Rectal smooth muscle tissue (tissue), 1 donor: ENCODE results near the gene C3orf20.
"Not testable (repeated sequence)": the region's sequence is repeated elsewhere in the genome, so short reads cannot be mapped to it uniquely, and the experiment has no call there.

Source experiments
- H3K27ac ChIP-seq: one replicate; pipeline ENCODE4 v1.7.0; 2013; ENCODE audit warnings: low read depth, low read length, inconsistent platforms
- H3K27me3 ChIP-seq: one replicate; pipeline ENCODE4 v1.7.0; 2013; ENCODE audit warnings: low read length; ENCODE audit not compliant: control insufficient read depth, insufficient read depth
- H3K36me3 ChIP-seq: one replicate; pipeline ENCODE4 v1.7.0; 2013; ENCODE audit warnings: low read length; ENCODE audit not compliant: control insufficient read depth, insufficient read depth
- H3K4me1 ChIP-seq: one replicate; pipeline ENCODE4 v1.7.0; 2013; ENCODE audit warnings: low read length; ENCODE audit not compliant: control insufficient read depth, insufficient read depth
- H3K4me3 ChIP-seq: one replicate; pipeline ENCODE4 v1.7.0; 2013; ENCODE audit warnings: low read length
- H3K9ac ChIP-seq: one replicate; pipeline ENCODE4 v1.7.0; 2013; ENCODE audit warnings: low read length

C3orf20 gene

DNA sequence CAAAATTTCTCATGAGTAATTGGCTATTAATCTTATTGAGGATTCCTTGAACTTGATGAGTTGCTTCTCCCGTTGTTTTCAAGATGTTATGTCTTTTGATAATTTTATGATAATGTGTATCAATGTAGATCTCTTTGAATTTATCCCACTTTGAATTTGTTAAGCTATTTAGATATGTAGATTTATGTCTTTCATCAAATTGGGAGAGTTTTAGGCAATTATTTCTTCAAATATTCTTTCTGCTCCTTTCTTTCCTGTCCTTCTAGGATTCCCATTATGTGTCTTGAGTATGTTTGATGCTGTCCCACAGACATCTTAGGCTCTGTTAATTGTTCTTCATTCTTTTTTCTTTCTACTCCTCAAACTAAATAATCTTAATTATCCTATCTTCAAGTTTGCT is 75.7 kb downstream of the C3orf20 start:
- Histone ChIP-seq H3K9ac (no peak overlapping the region), H3K4me1 (no peaks in the 10 kb centered on the region), H3K27ac (no peak overlapping the region), H3K4me3 (no peak overlapping the region), H3K27me3 (no peaks in the 10 kb centered on the region), H3K36me3 (no peaks in the 10 kb centered on the region)

DNA sequence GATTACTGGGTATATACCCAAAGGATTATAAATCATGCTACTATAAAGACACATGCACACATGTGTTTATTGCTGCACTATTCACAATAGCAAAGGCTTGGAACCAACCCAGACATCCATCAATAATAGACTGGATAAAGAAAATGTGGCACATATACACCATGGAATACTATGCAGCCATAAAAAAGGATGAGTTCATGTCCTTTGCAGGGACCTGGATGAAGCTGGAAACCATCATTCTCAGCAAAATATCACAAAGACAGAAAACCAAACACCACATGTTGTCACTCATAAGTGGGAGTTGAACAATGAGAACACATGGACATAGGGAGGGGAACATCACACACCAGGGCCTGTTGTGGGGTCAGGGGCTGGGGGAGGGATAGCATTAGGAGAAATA is 78.0 kb downstream of the C3orf20 start:
- not testable (repeated sequence) for H3K27ac ChIP-seq, H3K9ac ChIP-seq, H3K4me1 ChIP-seq, H3K27me3 ChIP-seq, H3K4me3 ChIP-seq, H3K36me3 ChIP-seq

- H3K36me3 ChIP-seq = no peaks in the 10 kb centered on the region
Measured at GRCh38 chr3:14757153-14757700, 82.3 kb downstream of the C3orf20 start.

GRCh38 chr3:14758297-14758696 is 83.4 kb downstream of the C3orf20 start:
- Histone ChIP-seq H3K4me3 (no peak overlapping the region), H3K9ac (no peak overlapping the region), H3K27me3 (no peaks in the 10 kb centered on the region), H3K36me3 (no peaks in the 10 kb centered on the region), H3K27ac (no peak overlapping the region), H3K4me1 (no peaks in the 10 kb centered on the region)

More at GRCh38 chr3:14757153-14757700, 82.3 kb downstream of the C3orf20 start:
- Histone ChIP-seq H3K9ac (no peak overlapping the region), H3K27ac (no peak overlapping the region), H3K4me1 (no peaks in the 10 kb centered on the region), H3K27me3 (no peaks in the 10 kb centered on the region), H3K4me3 (no peak overlapping the region)

- no peaks in the 10 kb centered on the region for H3K27me3 ChIP-seq
- H3K27ac ChIP-seq = no peak overlapping the region
- H3K36me3 ChIP-seq = no peaks in the 10 kb centered on the region
- H3K4me1 ChIP-seq = no peaks in the 10 kb centered on the region
- no peak overlapping the region for H3K9ac ChIP-seq
- H3K4me3 ChIP-seq = no peak overlapping the region
Measured at GRCh38 chr3:14758959-14759358, 84.0 kb downstream of the C3orf20 start.

GRCh38 chr3:14760185-14760584 is 85.2 kb downstream of the C3orf20 start:
- no peaks in the 10 kb centered on the region for H3K4me1 ChIP-seq
- no peaks in the 10 kb centered on the region for H3K27me3 ChIP-seq
- no peak overlapping the region for H3K27ac ChIP-seq
- H3K9ac ChIP-seq = no peak overlapping the region
- no peak overlapping the region for H3K4me3 ChIP-seq
- H3K36me3 ChIP-seq = no peaks in the 10 kb centered on the region

DNA sequence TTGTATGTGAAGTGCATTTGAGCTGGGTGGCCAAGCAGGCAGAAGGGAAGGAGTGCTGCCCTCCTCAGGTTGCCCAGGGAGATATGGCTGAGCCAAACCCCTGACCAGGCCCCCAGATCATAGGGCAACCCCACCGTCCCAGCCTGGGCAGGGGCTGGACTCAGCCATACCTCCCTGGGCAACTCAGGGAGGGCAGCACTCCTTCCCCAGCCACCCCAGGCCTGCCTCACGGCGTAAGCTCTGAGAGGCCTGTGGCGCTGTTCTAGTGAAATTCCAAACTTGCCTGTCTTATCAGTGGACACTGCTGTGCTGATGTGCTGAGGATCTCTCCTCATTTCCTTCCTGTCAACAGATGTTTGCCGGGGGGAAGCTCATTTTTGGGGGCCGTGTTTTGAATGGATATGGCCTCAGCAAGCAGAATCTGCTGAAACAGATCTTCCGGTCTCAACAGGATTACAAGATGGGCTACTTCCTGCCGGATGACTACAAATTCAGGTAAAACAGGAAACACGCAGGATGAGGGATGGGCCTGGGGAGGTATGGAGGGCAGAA is 86.3 kb downstream of the C3orf20 start:
- Histone ChIP-seq H3K4me1 (no peaks in the 10 kb centered on the region), H3K4me3 (no peak overlapping the region), H3K36me3 (no peaks in the 10 kb centered on the region), H3K27me3 (no peaks in the 10 kb centered on the region), H3K9ac (no peak overlapping the region), H3K27ac (no peak overlapping the region)

DNA sequence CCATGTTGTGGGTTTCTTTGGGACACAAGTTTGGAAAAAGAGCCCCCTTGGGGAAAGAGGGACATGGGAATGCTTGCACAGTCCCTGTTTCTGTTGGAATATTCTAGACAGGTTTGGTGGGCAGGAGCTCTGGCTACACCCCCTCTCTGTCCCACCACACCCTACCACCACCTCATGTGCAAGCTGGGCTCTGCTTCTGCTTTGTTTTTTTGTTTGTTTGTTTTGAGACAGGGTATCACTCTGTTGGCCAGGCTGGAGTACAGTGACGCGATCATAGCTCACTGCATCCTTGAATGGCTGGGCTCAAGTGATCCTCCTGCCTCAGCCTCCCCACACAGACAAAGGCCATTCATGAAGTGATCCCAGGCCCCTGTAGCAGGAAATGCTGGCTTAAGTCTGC is 86.9 kb downstream of the C3orf20 start:
- Histone ChIP-seq H3K4me3 (no peak overlapping the region), H3K9ac (no peak overlapping the region), H3K27ac (no peak overlapping the region), H3K4me1 (no peaks in the 10 kb centered on the region), H3K27me3 (no peaks in the 10 kb centered on the region), H3K36me3 (no peaks in the 10 kb centered on the region)

DNA sequence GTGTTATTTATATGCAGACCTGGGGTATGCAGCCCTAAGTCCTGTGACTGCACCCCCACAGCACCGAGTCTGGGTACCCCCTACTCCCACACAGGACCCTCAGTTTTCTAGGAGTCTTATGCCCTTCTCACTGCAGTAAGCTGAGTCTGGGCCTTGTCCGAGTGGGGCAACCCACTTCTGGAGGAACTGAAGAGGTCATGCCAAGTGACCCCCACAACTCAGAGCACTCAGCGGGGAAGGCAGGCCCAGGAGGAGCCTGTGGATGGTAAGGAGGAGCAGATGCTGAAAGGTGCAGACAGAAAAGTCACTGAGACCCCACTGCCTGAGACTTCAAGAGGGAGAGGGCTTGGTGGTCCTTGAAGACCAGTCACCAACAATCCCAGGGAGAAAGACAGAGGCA is 87.8 kb downstream of the C3orf20 start:
- no peaks in the 10 kb centered on the region for H3K36me3 ChIP-seq
- H3K4me1 ChIP-seq = no peaks in the 10 kb centered on the region
- H3K9ac ChIP-seq = no peak overlapping the region
- H3K4me3 ChIP-seq = no peak overlapping the region
- H3K27ac ChIP-seq = no peak overlapping the region
- no peaks in the 10 kb centered on the region for H3K27me3 ChIP-seq

DNA sequence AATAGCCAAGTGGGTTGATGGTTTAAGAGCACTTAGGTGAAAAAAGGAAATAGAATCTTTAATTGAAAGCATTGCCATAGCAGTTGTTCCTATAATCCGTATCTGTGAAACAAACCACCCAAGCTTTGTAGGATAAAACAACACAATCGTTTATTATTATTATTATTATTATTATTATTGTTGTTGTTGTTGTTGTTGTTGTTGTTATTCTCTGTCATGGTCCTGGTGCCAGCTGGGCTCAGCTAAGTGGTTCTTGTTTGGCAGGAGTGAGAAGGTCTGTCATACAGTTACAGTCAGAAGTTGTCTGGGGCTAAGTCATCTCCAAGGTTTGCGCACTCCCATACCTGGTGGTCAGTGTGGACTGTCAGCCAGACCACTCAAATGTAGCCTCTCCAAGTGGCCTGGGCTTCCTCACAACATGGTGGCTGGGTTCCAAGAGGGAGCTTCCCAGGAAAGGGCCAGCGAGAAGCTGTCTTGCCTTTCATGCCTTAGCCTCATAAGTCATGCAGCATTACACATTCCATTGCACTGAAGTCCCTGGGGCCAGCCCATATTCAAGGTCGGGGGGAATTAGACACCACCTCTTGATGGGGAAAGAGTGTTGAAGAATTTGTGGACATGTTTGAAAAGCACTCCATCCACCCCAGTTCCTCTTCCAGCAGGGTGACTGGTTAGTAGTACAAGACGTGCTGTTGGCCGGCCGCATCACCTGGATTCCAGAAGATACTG is 89.6 kb downstream of the C3orf20 start:
- Histone ChIP-seq H3K9ac (no peak overlapping the region), H3K4me1 (no peaks in the 10 kb centered on the region), H3K27ac (no peak overlapping the region), H3K36me3 (no peaks in the 10 kb centered on the region), H3K27me3 (no peaks in the 10 kb centered on the region), H3K4me3 (no peak overlapping the region)

DNA sequence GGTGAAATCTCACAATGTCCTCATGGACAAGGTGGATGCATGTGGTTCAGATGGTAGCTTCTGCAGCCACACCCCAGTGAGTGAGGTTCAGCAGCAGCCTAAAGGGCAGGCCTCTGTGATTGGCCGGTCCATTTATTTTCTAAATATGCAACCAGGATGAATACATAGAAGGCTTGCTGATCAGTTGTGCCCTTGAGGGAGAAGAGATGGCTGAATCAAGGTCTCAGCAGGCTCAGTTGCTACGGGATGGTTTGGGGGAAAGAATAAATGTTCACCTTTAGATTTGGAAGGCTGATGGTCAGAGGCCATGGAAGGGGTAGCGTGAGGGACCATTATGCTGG is 90.1 kb downstream of the C3orf20 start:
- Histone ChIP-seq H3K36me3 (no peaks in the 10 kb centered on the region), H3K27me3 (no peaks in the 10 kb centered on the region), H3K4me3 (no peak overlapping the region), H3K4me1 (no peaks in the 10 kb centered on the region), H3K9ac (no peak overlapping the region), H3K27ac (no peak overlapping the region)

DNA sequence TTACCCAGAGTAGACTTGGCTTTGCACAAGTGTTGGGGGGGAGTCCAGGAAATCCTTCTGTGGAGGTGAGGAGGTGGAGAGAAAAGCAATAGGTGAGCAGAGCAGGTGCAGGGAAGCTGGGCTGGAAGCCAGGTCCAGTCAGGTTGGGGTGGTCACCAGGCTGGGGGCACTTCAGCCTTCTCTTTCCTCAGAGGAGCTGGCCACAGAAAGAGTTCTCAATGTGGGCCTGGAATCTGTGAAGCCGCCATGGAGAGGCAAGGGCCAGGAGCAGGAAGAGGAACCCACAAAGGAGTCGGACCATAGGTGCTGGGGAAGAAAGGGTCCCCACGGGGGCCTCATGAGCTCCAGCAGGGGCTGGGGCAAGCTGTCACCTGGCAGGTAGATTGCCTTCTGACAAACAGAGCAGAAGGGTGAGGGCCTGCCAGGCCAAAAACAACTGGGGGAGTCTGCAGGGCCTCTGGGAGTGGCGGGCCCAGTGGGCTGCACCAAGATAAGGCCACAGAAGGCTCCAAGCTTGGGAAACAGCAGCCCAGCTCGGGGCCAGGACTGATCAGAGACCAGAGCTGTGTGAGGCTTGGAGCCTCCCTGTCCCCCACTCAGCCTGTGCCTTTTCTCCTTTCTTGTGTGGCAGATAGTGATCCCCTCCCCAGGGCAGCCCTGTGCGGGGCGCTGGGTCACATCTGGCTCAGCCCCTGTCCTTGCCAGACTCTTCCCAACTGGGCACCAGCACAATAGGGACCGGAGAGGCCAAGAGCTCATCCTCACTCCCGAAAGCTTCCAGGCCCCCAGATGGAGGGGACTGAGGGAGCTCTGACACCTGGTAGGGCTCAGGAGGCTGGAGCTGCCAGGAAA is 90.9 kb downstream of the C3orf20 start:
- no peaks in the 10 kb centered on the region for H3K4me1 ChIP-seq
- H3K27ac ChIP-seq = no peak overlapping the region
- H3K27me3 ChIP-seq = no peaks in the 10 kb centered on the region
- no peaks in the 10 kb centered on the region for H3K36me3 ChIP-seq
- no peak overlapping the region for H3K4me3 ChIP-seq
- no peak overlapping the region for H3K9ac ChIP-seq
